Right lung (tissue), 5 donors: Measurements from ENCODE around the gene RIPOR2. TPM values are rescaled to one million over a fixed set of nuclear protein-coding genes. Genes with fewer than 3 reads are reported as not detected.

ENCODE experiments used
- DNase-seq, 2 donors: peaks; one replicate each; pipeline ENCODE4 v3.0.0-alpha.2; 2013
- polyA plus RNA-seq, 5 donors: library from polyadenylated mRNA; unstranded; fragments of 120-200 nt; gene quantifications; one replicate each; pipeline versions ENCODE4 v1.2.1 to v1.2.3, GENCODE V29; 2013; ENCODE audit warnings: inconsistent platforms in 1 of 5, low replicate concordance in 1 of 5; ENCODE audit not compliant: insufficient read length in 5 of 5, insufficient read depth in 1 of 5

RIPOR2 gene
- polyA plus RNA-seq, 5 donors: 4.6 to 6.7 (median 5.8) TPM

DNA sequence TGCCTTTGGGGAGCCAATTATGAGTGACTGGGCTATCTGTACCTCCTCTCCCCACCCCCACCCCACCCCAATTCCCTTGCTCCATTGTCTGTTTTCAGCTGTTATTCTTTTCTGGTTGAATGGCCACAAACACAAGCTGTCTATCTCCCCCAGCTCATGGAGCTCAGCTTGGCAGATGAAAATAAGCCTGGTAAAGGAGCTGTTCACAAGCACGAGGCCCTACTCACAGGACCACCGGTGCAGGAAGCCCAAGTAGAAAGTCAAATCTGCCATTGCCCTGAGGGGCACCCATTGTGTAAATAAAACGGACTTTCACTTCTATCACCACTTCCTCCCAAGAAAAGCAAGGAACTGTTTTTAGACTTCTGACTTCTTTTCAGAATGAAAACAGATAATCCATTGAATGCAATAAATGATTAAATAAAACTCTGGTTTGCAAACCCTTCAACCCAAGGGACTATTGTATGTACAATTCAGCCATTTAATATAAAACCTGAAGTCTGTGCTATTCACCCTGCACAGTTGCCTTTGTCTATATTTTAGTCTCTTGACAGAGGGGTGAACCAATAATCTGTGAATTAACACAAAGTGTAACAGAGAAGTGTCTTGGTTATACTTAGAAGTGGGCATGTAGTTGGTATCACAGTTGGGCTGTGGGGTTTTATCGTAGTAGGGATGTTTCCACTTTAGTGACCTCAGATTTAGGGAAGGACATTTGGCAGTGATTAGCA, 27.7 kb downstream of the RIPOR2 start:
- DNase-seq: no peak

DNA sequence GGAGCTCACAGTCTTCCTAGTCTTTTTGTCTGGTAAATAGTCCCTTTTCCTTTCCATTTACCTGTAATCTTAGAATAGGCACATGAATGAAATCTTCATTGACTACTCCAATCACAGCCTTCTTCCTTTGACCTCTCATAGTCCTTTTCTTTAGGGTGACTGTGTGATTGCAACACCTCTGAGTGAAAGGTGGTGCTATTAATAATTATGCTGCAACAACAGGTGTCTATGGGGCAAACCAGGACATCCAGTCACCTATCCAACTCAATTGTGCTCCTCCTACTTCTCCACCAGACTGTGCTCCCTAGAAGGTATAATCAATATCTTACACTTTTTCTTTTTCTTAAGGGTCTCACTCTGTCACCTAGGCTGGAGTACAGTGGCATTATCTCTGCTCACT, 29.4 kb downstream of the RIPOR2 start:
- DNase-seq: no peak

DNA sequence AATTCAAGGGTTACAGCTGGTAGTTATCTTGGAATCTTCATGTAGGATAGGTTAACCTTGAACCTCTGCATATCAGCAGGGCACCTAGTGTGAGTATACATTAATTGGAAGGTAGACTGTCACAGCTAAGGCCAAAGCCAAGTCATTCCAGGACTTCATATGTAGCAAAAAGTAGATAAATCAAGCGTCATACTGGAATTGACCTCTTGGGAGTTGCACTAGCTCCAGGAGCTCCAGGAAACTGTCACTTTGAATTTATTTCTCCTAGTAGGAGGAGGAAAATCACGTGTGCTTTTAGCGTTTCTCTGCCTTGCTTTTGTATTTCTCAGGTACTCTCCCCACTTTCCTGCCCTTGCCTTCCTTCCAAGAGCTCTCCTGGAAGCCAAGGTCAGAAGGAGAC, 30.3 kb downstream of the RIPOR2 start:
- no peak for DNase-seq

DNA sequence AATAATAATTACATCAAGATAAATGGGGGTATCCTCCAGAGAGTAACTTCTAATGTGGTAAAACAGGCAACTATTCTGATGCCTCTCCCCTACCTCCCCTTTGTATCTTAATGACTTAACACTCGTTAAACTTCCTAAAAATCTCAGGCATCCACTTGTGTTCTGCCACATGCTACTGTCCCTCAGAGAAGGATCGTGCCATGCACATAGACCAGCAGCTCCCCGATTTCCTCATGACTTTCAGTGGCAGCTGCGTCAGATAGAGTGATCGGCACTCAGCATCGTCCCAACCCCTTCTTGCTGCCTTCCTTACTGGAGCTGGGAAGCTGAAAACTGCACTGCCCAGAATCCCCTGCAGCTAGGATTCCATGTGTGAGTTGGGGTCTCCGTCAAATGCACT, 32.1 kb downstream of the RIPOR2 start:
- no peak for DNase-seq

DNA sequence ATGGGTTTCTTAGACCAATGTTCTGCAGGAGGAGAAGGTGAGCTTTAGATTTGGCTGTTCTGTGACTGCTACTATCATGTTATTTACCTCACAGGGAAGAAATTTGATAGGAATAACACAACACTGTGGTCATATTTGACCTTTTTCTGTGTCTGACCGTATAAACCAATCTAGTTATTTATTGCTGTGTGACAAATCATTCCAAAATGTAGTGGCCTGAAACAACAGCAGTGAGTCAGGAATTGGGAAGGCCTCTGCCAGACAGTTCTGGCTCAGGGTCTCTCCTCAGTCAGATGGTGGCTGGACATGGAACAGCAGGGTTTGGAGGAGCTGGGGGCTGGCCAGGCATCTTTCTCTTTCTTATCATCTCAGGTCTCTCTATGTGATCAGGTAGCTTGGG, 33.0 kb downstream of the RIPOR2 start:
- DNase-seq: no peak

DNA sequence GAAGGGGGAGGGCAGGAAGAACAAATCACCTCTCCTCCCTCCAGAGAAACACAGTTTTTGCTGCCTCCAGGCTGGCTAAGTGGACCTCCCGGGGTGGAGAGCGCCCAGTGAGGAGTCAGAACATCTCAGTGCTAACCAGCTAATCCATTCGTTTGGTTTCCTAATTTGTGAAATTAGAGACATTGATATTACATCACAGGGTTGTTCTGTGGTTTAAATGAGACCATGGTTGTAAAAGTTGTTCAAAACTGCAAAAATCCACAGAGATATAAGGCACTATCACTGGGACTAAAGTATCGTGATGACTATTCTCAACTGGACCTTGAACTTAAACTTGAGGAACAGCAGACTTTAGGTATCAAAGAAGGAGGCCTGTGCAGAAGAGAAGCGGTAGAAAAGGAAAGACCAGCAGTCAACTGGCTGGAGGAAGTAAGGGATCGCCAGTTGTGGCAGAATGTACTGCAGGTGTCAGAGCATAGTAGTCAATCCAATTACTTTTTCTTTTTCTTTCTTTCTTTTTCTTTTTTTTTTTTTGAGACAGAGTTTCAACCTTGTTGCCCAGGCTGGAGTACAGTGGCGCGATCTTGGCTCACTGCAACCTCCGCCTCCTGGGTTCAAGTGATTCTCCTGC, 33.9 kb downstream of the RIPOR2 start:
- DNase-seq: no peak

DNA sequence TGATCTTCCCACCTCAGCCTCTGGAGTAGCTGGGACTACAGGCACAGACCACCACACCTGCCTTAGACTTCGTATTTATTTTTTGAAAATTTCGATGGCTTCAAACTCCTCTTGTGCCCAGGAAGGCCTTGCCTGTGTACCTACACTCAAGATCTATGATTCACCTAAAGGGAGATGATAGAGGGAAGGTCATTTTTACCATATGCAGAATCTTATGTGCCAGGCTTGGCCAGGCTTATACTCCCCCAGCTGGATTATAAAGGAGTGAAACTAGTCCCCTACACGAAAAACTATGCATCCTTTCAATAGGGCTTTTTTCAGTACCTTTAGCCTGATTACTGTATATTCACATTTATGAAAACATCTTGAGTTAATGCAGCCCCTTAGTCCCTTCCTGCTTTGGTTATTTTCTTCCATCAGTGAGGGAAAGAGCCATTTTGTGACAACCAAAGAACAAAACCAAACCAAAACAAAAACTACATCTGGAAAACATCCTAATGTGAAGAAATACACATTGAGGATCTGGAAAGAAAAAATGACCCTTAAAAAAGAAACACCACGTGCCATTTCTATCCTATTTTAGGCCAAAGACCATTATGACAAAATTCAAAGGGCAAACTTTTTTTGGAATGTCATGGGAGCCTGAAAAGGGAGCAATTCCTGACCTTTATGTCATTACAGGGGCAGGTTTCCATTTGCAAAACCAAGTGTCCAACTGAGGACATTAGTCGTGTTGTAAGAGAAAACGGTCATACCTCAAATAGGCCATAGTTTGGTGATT, 34.7 kb downstream of the RIPOR2 start:
- DNase-seq: no peak

DNA sequence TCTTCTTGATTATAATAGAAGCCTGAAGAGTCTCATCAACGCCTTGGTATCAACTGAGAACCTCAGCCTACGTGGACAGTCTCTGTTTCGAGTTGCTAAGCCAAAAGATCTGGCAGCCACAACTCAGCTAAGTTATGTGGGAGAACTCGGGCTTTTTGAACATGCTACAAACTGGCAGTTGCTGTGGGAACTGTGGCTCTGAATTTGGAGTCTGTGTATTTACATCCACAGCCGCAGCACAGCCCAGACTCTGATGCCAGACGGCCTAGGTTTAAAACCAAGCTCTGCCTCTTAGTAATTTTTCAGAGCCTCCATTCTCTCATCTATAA, 35.8 kb downstream of the RIPOR2 start:
- DNase-seq: no peak

DNA sequence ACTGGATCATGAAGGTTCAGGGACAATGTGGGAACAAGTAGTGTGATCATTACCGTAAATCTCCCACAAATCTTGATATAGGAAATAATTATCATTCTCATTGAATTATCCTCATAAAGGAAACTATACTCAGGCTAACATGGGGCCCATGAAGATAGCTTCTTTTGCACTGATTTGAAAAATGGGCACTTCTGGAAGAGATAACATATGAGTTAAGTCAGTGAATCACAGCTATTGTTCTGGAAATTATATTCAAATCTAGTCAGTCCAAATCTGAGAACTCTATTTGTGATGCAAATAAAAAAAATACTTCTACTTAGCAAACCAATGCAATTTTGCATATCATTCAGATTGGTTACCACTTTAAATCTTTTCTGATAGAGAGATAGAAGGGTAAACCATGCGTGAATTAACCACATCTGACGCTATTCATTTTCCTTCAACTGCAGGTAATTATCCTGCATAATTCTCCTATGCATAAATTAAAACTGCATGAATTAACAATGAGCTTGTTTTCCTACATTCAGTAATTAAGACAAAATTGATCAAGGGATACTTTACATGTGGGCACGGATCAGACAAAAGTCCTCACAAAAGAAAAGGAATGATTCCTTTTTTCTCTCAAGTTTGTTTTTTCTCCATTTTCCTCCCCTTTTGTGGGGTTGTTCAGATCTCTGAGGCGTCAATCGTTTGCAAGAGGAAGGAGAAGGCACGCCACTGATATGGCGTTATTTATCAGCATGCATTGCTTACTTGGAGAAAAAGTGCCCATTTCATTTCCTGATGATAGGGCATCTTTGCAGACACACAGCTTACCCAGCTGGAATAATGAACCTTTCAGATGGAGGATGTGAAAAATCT, 36.4 kb downstream of the RIPOR2 start:
- no peak for DNase-seq

DNA sequence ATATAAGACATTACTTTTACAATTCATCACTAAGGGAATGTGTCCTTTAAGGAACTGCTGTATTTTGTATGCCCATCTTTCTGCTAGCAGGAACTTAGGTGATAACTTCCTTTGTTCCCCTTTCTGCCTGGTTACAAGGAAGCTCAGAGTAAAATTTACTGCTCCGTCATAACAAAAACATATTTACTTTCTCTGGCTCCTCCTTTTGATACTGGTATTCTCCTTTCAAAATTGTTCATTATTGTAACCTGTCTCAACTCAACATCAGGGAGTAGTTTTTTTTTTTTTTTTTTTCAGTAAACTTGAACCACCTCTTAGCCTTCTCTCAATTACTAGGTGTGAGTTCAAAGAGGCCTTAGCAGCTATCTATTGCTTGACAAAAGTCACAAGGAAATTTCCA, 37.1 kb downstream of the RIPOR2 start:
- no peak for DNase-seq

DNA sequence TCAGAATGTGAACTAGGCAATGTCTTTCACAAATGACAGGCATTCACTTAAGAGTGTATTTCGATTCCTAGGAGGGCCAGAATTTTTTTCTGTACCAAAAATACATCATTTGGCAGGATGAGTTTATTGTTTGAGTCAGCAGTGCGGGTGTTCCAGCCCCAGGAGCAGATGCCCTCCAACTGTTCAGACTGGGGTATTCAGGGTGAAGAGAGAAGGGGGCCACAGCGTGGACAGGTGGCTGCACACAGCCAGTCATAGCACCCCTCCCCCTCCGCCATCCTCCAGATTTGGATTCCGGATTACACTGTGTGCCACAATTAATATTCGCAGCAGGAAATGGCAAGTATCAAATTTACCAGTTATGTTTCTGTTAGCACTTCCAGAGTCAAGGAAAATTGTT, 38.6 kb downstream of the RIPOR2 start:
- no peak for DNase-seq

DNA sequence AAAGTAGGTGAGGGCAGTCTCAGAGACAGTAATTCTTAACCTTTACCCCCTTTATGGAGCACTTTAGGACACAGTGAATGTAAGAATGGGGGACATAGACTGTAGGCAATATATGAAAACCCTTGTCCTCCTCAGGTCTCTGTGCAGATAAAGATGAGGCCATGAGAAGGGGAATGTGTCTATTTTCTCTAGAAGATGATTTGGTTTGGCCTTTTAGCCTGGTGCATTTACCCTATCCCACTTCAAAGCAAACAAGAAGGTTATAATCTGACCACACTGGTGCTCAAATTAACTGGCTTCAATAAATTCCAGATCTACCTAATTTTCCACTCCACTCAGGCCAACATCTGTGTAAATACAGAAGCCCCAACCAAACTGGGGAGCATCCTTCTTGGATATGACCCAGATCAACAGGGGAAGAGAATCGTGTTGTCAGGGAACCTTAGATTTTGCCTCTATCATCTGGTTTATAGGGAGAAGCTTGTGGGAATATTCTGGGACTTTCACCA, 42.4 kb downstream of the RIPOR2 start:
- DNase-seq: no peak

DNA sequence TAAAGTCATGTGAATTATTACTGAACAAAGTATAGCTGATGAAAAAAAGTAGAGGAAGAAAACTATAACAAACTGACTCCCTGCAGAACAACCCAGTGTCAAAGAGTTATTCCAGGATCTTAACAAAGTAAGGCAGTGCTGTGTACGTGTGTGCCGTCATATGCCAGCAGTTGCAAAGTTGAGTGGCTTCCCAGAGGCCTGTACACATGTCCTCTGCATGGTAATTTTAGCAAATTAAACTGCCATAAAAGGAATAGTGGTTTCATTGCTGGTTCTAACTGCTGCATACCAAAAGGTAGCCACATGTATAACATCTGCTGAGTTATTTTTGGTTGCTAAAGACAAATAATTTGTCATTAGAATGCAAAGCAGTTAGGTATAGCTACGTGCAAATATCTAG, 44.8 kb downstream of the RIPOR2 start:
- DNase-seq: no peak

DNA sequence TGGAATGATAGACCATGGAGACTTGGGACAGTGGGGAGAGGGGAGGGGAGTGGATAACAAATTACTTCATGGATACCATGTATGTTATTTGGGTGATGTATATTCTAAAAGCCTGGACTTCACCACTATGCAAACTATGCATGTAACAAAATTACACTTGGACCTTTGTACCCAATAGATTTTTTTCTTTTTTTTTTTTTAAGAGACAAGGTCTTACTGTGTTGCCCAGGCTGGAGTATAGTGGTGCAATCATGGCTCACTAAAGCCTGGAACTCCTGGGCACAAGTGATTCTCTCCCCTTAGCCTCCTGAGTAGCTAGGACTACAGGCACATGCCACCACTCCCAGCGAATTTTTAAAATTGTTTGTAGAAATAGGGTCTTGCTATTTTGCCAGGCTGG, 45.3 kb downstream of the RIPOR2 start:
- DNase-seq: no peak

DNA sequence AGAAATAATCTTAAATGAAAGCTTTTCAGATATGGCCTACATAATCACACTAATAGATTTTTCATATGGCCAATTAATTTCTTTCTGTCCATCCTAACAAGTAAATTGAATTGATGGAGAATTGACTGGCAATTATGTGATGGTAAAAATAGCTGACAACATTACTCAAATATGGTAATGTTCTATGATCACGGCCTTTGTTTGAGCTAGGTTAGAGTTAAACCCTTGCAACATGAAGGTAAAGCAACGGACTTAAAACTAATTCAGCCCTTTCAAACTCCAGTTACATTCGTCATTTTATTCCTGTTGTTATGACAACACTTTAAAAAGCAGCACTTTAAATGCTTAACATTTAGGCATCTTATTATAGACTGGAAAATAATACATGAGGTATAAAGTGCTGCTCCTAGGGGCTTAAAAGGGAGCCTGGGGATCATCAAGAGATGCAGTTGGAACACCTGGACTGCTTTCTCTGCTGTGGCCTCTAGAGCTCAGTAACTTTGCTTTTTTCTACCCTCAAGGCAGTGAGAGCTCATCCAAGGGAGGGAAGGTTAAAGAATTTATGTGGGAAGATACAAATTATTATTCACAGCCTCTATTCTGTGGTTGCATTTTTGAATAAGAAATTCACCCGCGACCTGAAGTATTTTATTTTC, 46.9 kb downstream of the RIPOR2 start:
- DNase-seq: no peak

DNA sequence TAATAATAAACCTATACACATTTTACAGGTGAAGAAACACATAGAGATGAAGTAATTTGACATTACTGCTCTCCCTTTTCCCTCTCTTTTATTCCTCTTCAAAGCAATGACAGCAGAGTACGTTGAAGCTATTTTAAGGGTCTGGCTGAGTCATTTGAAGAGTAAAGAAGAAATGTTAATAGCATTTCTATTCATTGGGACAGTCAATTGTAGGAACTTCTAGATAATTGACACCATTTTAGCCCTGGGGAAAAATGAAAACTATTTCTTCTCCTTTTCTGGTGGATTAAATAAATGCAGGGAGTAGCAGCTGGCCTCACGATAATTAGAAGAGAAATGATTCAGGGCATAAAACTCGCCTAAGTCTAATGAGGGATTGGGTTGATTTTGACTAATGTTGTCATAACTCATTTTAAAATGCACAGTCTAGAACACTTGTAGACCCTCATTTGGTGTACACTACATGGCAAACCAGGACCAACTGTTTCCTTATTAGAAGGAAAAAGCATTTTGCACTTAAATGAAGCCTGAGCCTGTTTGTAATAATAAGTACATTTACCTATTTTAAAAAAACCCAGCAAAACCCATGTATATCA, 48.1 kb downstream of the RIPOR2 start:
- DNase-seq: no peak

DNA sequence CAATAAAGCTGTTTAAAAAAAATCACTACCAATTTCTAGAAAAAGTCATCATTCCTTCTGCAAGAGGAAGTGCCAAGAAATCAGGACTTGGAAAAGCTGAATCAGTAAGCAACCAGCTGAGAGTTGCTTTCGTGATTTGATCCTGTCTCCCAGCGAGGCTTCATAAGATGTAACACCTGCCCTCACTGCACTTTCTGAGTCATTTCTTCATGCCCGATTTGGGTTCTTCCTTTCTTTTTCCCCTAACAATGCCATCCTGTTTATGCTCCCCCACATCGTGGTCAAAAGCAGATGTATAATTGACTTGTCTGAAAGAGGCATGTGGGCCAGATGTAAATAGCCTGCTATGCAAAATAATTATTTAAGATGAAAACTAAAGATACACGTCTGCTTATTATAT, 52.1 kb downstream of the RIPOR2 start:
- DNase-seq: no peak

DNA sequence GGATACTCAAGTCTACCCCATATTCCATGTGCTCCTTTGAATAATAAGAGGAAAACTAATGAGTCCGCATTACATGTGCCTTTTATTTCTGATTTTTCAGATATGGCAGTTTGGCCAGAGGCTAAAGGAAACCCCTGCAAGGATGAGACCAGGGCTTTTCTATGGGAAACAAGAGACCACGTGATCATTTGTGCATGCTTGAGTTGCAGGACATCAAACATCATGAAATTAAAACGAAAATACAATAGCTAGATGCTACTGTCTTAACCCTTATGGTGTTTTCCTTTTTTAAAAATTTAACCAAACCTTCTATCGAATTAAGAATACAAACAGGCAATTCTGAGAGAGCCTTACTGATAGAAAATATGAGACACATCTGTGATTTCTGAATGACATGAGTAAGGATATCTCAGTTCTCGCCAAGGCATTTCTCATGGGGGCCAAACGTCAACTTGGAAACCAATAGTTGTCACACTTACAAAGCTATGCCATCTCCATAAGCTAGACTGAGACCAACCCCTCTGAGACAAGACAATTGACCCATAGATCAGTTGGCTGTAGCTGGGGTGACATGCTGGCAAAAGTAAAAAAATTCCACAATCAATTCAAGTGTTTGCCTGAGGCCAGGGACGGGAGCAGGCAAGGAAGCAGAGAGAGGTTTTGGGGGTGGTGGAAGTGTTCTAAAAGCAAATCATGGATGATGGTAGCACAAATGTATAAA, 52.8 kb downstream of the RIPOR2 start:
- DNase-seq: no peak

DNA sequence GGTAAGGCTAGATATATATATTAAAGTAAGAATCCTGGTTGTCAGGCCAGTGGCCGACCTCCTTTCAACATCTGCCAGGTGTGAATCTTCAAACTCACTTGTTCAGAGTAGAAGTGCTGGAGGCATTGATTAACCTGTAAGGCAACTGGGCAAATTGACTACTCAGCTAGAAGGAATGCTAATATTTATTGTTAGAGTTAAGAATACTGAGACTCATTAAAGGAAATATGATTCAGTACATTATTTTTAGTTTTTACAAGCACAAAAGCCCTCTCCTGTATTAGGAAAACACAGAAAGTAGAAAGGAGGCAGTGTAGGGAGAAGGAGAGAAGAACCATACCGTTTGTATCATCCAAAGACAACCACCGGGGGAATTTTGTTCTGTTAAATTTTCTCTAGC, 53.5 kb downstream of the RIPOR2 start:
- no peak for DNase-seq

DNA sequence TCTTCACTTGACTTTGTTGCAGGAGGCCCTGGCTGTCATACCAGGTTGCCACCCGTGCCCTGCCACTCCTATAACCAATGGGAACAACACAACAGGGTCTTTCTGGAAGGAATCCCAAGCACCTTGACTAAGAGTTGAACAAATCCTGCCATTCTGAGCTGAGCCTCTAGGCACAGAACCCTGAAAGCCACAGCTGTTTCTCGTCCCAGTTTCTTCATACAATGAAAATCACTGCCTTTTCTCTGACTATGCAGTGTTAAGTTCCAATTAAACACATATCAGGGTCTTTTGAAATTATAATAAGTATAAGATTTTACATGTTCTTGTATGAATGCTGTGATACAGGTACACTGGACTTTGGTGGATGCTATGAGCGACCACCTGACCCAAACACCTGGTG, 54.4 kb downstream of the RIPOR2 start:
- DNase-seq: peak; percentile 46 to 52
